Panc1 (cell line): ENCODE data around the gene PCYT1B. TPM values are rescaled to one million over a fixed set of nuclear protein-coding genes. Genes with fewer than 3 reads are reported as not detected.

Experiments
- ATAC-seq: fragments of 200-7000 bp; cut with Tn5 transposase; 2 replicates; pipeline ENCODE4 v1.9.1; 2020; ENCODE audit warnings: mild to moderate bottlenecking, moderate library complexity
- BruUV-seq: library from RNA; stranded (reverse); fragments of 400-500 nt; replicated peaks from 2 replicates; lab custom pipeline; 2021; lab: Mats Ljungman, UMichigan
- CTCF ChIA-PET: fragments of 300-600 bp; sonication (Branson Sonifier 250); formaldehyde crosslinking; loops from one replicate; lab custom pipeline; 2022; ENCODE audit warnings: antibody characterized with exemption; lab: Charles Lee
- POLR2A ChIA-PET: fragments of 300-600 bp; sonication (Branson Sonifier 250); formaldehyde crosslinking; loops from one replicate; lab custom pipeline; 2022; ENCODE audit warnings: antibody characterized with exemption; lab: Charles Lee
- DNase-seq: peaks from one replicate; pipeline ENCODE4 v3.0.0-alpha.2; 2010; ENCODE audit warnings: low read depth, low spot score
- H3K27ac ChIP-seq: 2 replicates; pipeline ENCODE4 v1.5.1; 2011; ENCODE audit warnings: mild to moderate bottlenecking, low read length, inconsistent platforms
- H3K27me3 ChIP-seq: fragments of 200-500 bp; sonication (Bioruptor generic); 2 replicates; pipeline ENCODE4 v1.6.0; 2014; ENCODE audit warnings: low read length, inconsistent platforms; ENCODE audit not compliant: control insufficient read depth, insufficient read depth
- H3K36me3 ChIP-seq: fragments of 200-500 bp; sonication (Bioruptor generic); 2 replicates; pipeline ENCODE4 v1.5.1; 2014; ENCODE audit warnings: inconsistent platforms, mild to moderate bottlenecking, low read length, moderate library complexity; ENCODE audit not compliant: control insufficient read depth, insufficient read depth
- H3K4me1 ChIP-seq: 2 replicates; pipeline ENCODE4 v1.5.1; 2011; ENCODE audit warnings: inconsistent platforms, mild to moderate bottlenecking, low read length, moderate library complexity; ENCODE audit not compliant: control insufficient read depth, insufficient read depth
- H3K4me3 ChIP-seq, 2 experiments: 2 replicates each; pipeline ENCODE4 v1.5.1; 2011 to 2012; ENCODE audit warnings: low read depth in 2 of 2, low read length in 2 of 2, mild to moderate bottlenecking in 2 of 2, inconsistent platforms in 1 of 2, moderate library complexity in 1 of 2
- H3K9me3 ChIP-seq: fragments of 200-500 bp; sonication (Bioruptor generic); 2 replicates; pipeline ENCODE4 v1.5.1; 2014; ENCODE audit warnings: low read depth, mild to moderate bottlenecking, inconsistent platforms, low read length, moderate library complexity; ENCODE audit not compliant: control insufficient read depth, insufficient read depth
- CTCF ChIP-seq: fragments of 450-650 bp; IDR thresholded peaks from 2 replicates; pipeline ENCODE4 v1.5.1; 2017; ENCODE audit warnings: mild to moderate bottlenecking
- POLR2AphosphoS5 ChIP-seq: IDR thresholded peaks from 2 replicates; pipeline ENCODE4 v1.6.1; 2012; ENCODE audit warnings: mild to moderate bottlenecking, low read depth, low read length, moderate library complexity
- REST ChIP-seq, 2 experiments: IDR thresholded peaks; 2 replicates each; pipeline ENCODE4 v1.6.1; 2011 to 2012; ENCODE audit warnings: low read depth in 2 of 2, control low read depth in 1 of 2, low read length in 1 of 2, mild to moderate bottlenecking in 1 of 2, moderate library complexity in 1 of 2; ENCODE audit not compliant: insufficient read depth in 1 of 2
- SIN3A ChIP-seq: IDR thresholded peaks from 2 replicates; pipeline ENCODE4 v1.6.1; 2012; ENCODE audit warnings: low read depth, mild to moderate bottlenecking, low read length, moderate library complexity, borderline replicate concordance; ENCODE audit not compliant: insufficient read depth
- TCF7L2 ChIP-seq: IDR thresholded peaks from 2 replicates; pipeline ENCODE4 v1.6.1; 2011; ENCODE audit warnings: mild to moderate bottlenecking, low read depth, low read length, inconsistent platforms
- in situ Hi-C: cut with HindIII; loops from 2 replicates; pipeline ENCODE4 v1.10.0; 2016; ENCODE audit warnings: low sequenced_read_pairs, low pct_unique_long_range_greater_than_20kb
- intact Hi-C: fragments of 100-400 bp; cut with micrococcal nuclease; formaldehyde crosslinking; loops from one replicate; pipeline ENCODE4 v1.10.0; 2022; ENCODE audit not compliant: unreplicated experiment
- total RNA-seq: library from RNA; stranded (reverse); gene quantifications from one replicate; pipeline ENCODE4 v1.2.1, GENCODE V29; 2021; ENCODE audit not compliant: unreplicated experiment

The PCYT1B gene
- total RNA-seq, 1 experiment from 2014 or later, result 0.03 TPM

GRCh38 chrX:24575496-24575895, 71.7 kb downstream of the PCYT1B start:
- DNase-seq (no peak), ATAC-seq (no peak)
- H3K4me3 ChIP-seq, result no peak overlapping the region
- POLR2A ChIA-PET, result no interaction called here
- TF ChIP-seq CTCF (no peak), POLR2AphosphoS5 (no peak), SIN3A (no peak), REST (IDR thresholded peaks at IDR 0.05; ENCODE audit: insufficient read depth in 1 of 2, low read depth in 2 of 2, low read length in 1 of 2) (no peak), TCF7L2 (no peak)
- BruUV-seq, result no TSS peak
- CTCF ChIA-PET, result no interaction called here
- intact Hi-C loops (no loop called here), in situ Hi-C loops (no loop called here)
- no peak overlapping the region for H3K27ac ChIP-seq
- no peaks in the 10 kb centered on the region for H3K36me3 ChIP-seq
- no peaks in the 10 kb centered on the region; the same call in none of the 2 replicates for H3K27me3 ChIP-seq
- no peaks in the 10 kb centered on the region for H3K4me1 ChIP-seq
- no peaks in the 10 kb centered on the region for H3K9me3 ChIP-seq

- POLR2A ChIA-PET, result no interaction called here
Observed at GRCh38 chrX:24574743-24575142, 72.4 kb downstream of the PCYT1B start.

More at GRCh38 chrX:24574743-24575142, 72.4 kb downstream of the PCYT1B start:
- intact Hi-C loops (no loop called here), in situ Hi-C loops (no loop called here)
- DNase-seq, result no peak
- H3K9me3 ChIP-seq, result no peaks in the 10 kb centered on the region
- H3K4me3 ChIP-seq, result no peak overlapping the region
- ATAC-seq, result no peak
- H3K27ac ChIP-seq, result no peak overlapping the region
- H3K4me1 ChIP-seq, result no peaks in the 10 kb centered on the region
- CTCF ChIA-PET, result no interaction called here
- no peaks in the 10 kb centered on the region; the same call in none of the 2 replicates for H3K27me3 ChIP-seq
- no peaks in the 10 kb centered on the region for H3K36me3 ChIP-seq
- BruUV-seq, result no TSS peak
- TF ChIP-seq SIN3A (no peak), POLR2AphosphoS5 (no peak), REST (IDR thresholded peaks at IDR 0.05; ENCODE audit: insufficient read depth in 1 of 2, low read depth in 2 of 2, low read length in 1 of 2) (no peak), TCF7L2 (no peak), CTCF (no peak)
